HepG2 (cell line): Measurements from ENCODE around the gene GTPBP6. TPM values are rescaled to one million over a fixed set of nuclear protein-coding genes. Genes with fewer than 3 reads are reported as not detected.
A peak's percentile ranks its signal among the peaks of the same experiment; 100 is the strongest.

Source experiments
- ATAC-seq: fragments of 200-7000 bp; cut with Tn5 transposase; 3 replicates; pipeline ENCODE4 v1.9.1; 2020; ENCODE audit warnings: mild to moderate bottlenecking, moderate library complexity
- BruUV-seq: library from RNA; stranded (reverse); fragments of 400-500 nt; replicated peaks from 2 replicates; lab custom pipeline; 2021; lab: Mats Ljungman, UMichigan
- CTCF ChIA-PET: fragments of 300-600 bp; formaldehyde crosslinking; extraction: SDS; loops from one replicate; lab custom pipeline; 2021; ENCODE audit warnings: low total read pairs, inconsistent platforms, low intra/inter-chr PET ratio; lab: Yijun Ruan, JAX
- POLR2A ChIA-PET: fragments of 350-600 bp; sonication (Branson Sonifier 250); formaldehyde crosslinking; loops from one replicate; lab custom pipeline; 2020; ENCODE audit warnings: antibody characterized with exemption, inconsistent platforms; lab: Yijun Ruan, JAX
- DNase-seq: peaks from one replicate; pipeline ENCODE4 v3.0.0-alpha.2; 2015; ENCODE audit warnings: low spot score
- FAIRE-seq: peaks from 3 replicates; lab custom pipeline; 2011; peaks lifted over from hg19 to GRCh38; lab: Jason Lieb, UNC
- H2AFZ ChIP-seq: one replicate; pipeline ENCODE4 v1.6.1; 2011; ENCODE audit warnings: low read length, inconsistent platforms
- H3K27ac ChIP-seq: fragments of 300-600 bp; 3 replicates; pipeline ENCODE4 v1.8.0; 2011; ENCODE audit warnings: mixed run types, mild to moderate bottlenecking, mixed read lengths, low read length, inconsistent platforms; ENCODE audit not compliant: insufficient read depth; ENCODE audit errors: extremely low read length
- H3K27me3 ChIP-seq, 2 experiments: fragments of 200-600 bp in 1 of 2; 2 replicates in 1 of 2; 3 replicates in 1 of 2; pipeline versions ENCODE4 v1.6.0 to v1.8.0; 2011; ENCODE audit warnings: low read length in 2 of 2, mild to moderate bottlenecking in 2 of 2, moderate library complexity in 2 of 2, inconsistent platforms in 1 of 2; ENCODE audit not compliant: insufficient read depth in 2 of 2, control insufficient read depth in 1 of 2
- H3K36me3 ChIP-seq, 2 experiments: fragments of 200-600 bp in 1 of 2; replicated peaks in 1 of 2; 2 replicates in 1 of 2; 3 replicates in 1 of 2; pipeline versions ENCODE4 v1.5.1 to v1.8.0; 2011; ENCODE audit warnings: low read length in 2 of 2, inconsistent platforms in 1 of 2; ENCODE audit not compliant: insufficient read depth in 2 of 2, control insufficient read depth in 1 of 2
- H3K4me1 ChIP-seq: 2 replicates; pipeline ENCODE4 v1.5.1; 2012; ENCODE audit warnings: low read length, inconsistent platforms; ENCODE audit not compliant: insufficient read depth
- H3K4me2 ChIP-seq: 2 replicates; pipeline ENCODE4 v1.6.0; 2011; ENCODE audit warnings: low read depth, low read length, inconsistent platforms
- H3K4me3 ChIP-seq, 3 experiments: fragments of 200-600 bp in 1 of 3; sonication (generic), shearing (Covaris generic) in 1 of 3; replicated peaks in 1 of 3; 2 replicates each; pipeline ENCODE4 v1.5.1; 2011 to 2016; ENCODE audit warnings: low read length in 3 of 3, inconsistent platforms in 2 of 3, low read depth in 2 of 3, mild to moderate bottlenecking in 2 of 3, control low read depth in 1 of 3, mixed read lengths in 1 of 3; ENCODE audit not compliant: insufficient read depth in 1 of 3
- H3K79me2 ChIP-seq: one replicate; pipeline ENCODE4 v1.6.1; 2011; ENCODE audit warnings: low read length, inconsistent platforms; ENCODE audit not compliant: insufficient read depth
- H3K9ac ChIP-seq: 2 replicates; pipeline ENCODE4 v1.6.0; 2011; ENCODE audit warnings: mild to moderate bottlenecking, low read depth, low read length, inconsistent platforms; ENCODE audit not compliant: insufficient read depth
- H3K9me3 ChIP-seq: 2 replicates; pipeline ENCODE4 v1.5.1; 2012; ENCODE audit warnings: mild to moderate bottlenecking, low read length
- H4K20me1 ChIP-seq: 2 replicates; pipeline ENCODE4 v1.6.0; 2011; ENCODE audit warnings: inconsistent platforms, mild to moderate bottlenecking, low read length, moderate library complexity; ENCODE audit not compliant: insufficient read depth
- ADNP ChIP-seq: sonication (generic); formaldehyde crosslinking; IDR thresholded peaks from 2 replicates; pipeline ENCODE4 v1.4.0; 2020; ENCODE audit warnings: missing genetic modification reagents
- AGO2 ChIP-seq: fragments of 200-400 bp; formaldehyde crosslinking; optimal IDR thresholded peaks from 2 replicates; pipeline ENCODE3; 2017; ENCODE audit warnings: mild to moderate bottlenecking, low read depth, low read length, moderate library complexity
- BCL6 ChIP-seq: IDR thresholded peaks from 2 replicates; pipeline ENCODE4 v1.6.1; 2016; ENCODE audit warnings: missing genetic modification reagents, missing compliant biosample characterization
- CC2D1A ChIP-seq: sonication (generic); formaldehyde crosslinking; IDR thresholded peaks from 2 replicates; pipeline ENCODE4 v1.8.1; 2023; ENCODE audit warnings: mild to moderate bottlenecking, missing genetic modification reagents
- HNRNPL ChIP-seq: fragments of 200-400 bp; formaldehyde crosslinking; IDR thresholded peaks from 2 replicates; pipeline ENCODE4 v1.6.1; 2017; ENCODE audit warnings: mild to moderate bottlenecking, low read depth, low read length
- HOXA3 ChIP-seq: sonication (generic); formaldehyde crosslinking; IDR thresholded peaks from 2 replicates; pipeline ENCODE4 v1.5.0; 2020; ENCODE audit warnings: missing genetic modification reagents
- MLLT10 ChIP-seq: sonication (generic); formaldehyde crosslinking; IDR thresholded peaks from 2 replicates; pipeline ENCODE4 v1.4.0; 2020; ENCODE audit warnings: missing genetic modification reagents
- NCOA5 ChIP-seq: sonication (generic); formaldehyde crosslinking; IDR thresholded peaks from 2 replicates; pipeline ENCODE4 v1.4.0; 2020; ENCODE audit warnings: missing genetic modification reagents
- NR3C1 ChIP-seq: sonication (generic); formaldehyde crosslinking; IDR thresholded peaks from 2 replicates; pipeline ENCODE4 v1.4.0; 2020; ENCODE audit warnings: missing genetic modification reagents
- POLR2G ChIP-seq: fragments of 200-400 bp; formaldehyde crosslinking; IDR thresholded peaks from 2 replicates; pipeline ENCODE4 v1.6.1; 2018; ENCODE audit warnings: mild to moderate bottlenecking, low read depth, low read length, moderate library complexity
- RBFOX2 ChIP-seq: fragments of 200-400 bp; formaldehyde crosslinking; IDR thresholded peaks from 2 replicates; pipeline ENCODE4 v1.6.1; 2017; ENCODE audit warnings: low read depth, mild to moderate bottlenecking, low read length
- RBM22 ChIP-seq: fragments of 200-400 bp; formaldehyde crosslinking; optimal IDR thresholded peaks from 2 replicates; pipeline ENCODE3; 2017; ENCODE audit warnings: mild to moderate bottlenecking, low read length, moderate library complexity
- RNF2 ChIP-seq: fragments of 450-650 bp; conservative IDR thresholded peaks from 2 replicates; pipeline ENCODE4 v1.6.1; 2016; ENCODE audit warnings: low read depth
- SCMH1 ChIP-seq: sonication (generic); formaldehyde crosslinking; IDR thresholded peaks from 2 replicates; pipeline ENCODE4 v1.9.0; 2021; ENCODE audit warnings: missing genetic modification reagents, mild to moderate bottlenecking, borderline replicate concordance
- TP53 ChIP-seq: sonication (generic); formaldehyde crosslinking; conservative IDR thresholded peaks from 2 replicates; pipeline ENCODE4 v1.4.0; 2020; ENCODE audit warnings: missing genetic modification reagents
- ZNF570 ChIP-seq: sonication (generic); formaldehyde crosslinking; IDR thresholded peaks from 2 replicates; pipeline ENCODE4 v1.4.0; 2020; ENCODE audit warnings: mild to moderate bottlenecking, missing genetic modification reagents, borderline replicate concordance
- WGBS: methylation state at CpG from one replicate; pipeline ENCODE4 v1.1.6; 2017; ENCODE audit warnings: low lambda C conversion rate; 5-methylcytosine and 5-hydroxymethylcytosine counted together
- in situ Hi-C: cut with HindIII; loops from 2 replicates; pipeline ENCODE4 v1.10.0; 2017; ENCODE audit warnings: low pct_unique_long_range_greater_than_20kb; ENCODE audit not compliant: extremely low pct_ligation_motif_present
- intact Hi-C: fragments of 100-400 bp; cut with micrococcal nuclease; formaldehyde crosslinking; loops from one replicate; pipeline ENCODE4 v1.10.0; 2022; ENCODE audit not compliant: unreplicated experiment
- polyA plus RNA-seq, 8 experiments: library from polyadenylated mRNA; depleted of rRNA in 3 of 8; stranded (reverse) in 7 of 8; unstranded in 1 of 8; fragments of >200 nt; fragmentation: Illumina TruSeq in 4 of 8; extraction: Trizol in 4 of 8; gene quantifications; 2 replicates each; pipeline versions ENCODE4 v1.2.1 to v1.2.3, GENCODE V29; 2011 to 2016; ENCODE audit warnings: low read depth in 4 of 8, missing spikeins in 1 of 8, mixed read lengths in 1 of 8; ENCODE audit not compliant: insufficient read depth in 1 of 8
- total RNA-seq, 5 experiments: library from RNA; depleted of rRNA; stranded (reverse); fragments of >200 nt; fragmentation: Illumina TruSeq; extraction: Trizol; gene quantifications; 2 replicates each; pipeline ENCODE4 v1.2.3, GENCODE V29; 2016; ENCODE audit warnings: low read depth in 1 of 5
- TF ChIP-seq, protein P1 (sequence below): IDR thresholded peaks from 2 replicates; pipeline ENCODE4 v1.6.1; 2018; ENCODE audit warnings: missing genetic modification reagents
- TF ChIP-seq, protein P2 (sequence below): sonication (generic); formaldehyde crosslinking; IDR thresholded peaks from 2 replicates; pipeline ENCODE4 v1.4.0; 2020; ENCODE audit warnings: missing genetic modification reagents, borderline replicate concordance

Gene GTPBP6
- total and polyA plus RNA-seq, 2 of the 13 experiments (the other 11 are each of a cell fraction or from before 2014, with no cell fraction given) = 20.2 to 39.6 TPM

DNA sequence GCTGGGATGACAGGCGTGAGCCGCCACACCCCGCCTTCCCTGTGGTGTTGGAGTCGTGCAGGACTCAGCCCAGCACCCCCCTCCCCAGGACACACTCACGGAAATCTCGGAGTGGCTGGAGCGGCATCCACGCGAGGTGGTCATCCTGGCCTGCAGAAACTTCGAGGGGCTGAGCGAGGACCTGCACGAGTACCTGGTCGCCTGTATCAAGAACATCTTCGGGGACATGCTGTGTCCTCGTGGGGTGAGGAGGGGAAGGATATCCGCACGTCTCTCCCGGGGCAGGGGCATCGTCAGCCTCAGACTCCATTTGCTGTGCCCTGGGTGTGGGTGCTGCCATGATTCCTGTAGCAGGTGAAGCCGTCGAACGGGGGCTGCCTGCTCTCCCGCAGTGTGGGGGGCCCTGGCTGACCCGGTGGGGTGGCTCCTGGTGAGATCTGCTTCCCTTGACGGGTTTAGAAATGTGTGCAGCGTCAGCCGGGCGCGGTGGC, 27.1 kb downstream of the GTPBP6 start:
- Histone ChIP-seq H3K4me3 (no peak overlapping the region), H3K9ac (no peak overlapping the region), H4K20me1 (peaks cover 40% of the 10 kb centered on the region; the same call in 1 of the 2 replicates), H3K27ac (no peak overlapping the region), H3K9me3 (no peaks in the 10 kb centered on the region), H2AFZ (no peak overlapping the region), H3K79me2 (peaks cover 2% of the 10 kb centered on the region), H3K36me3 (peaks cover 29 to 66% of the 10 kb centered on the region in 2 experiments), H3K4me2 (no peak overlapping the region), H3K27me3 (no peaks in the 10 kb centered on the region), H3K4me1 (peaks cover 4% of the 10 kb centered on the region; the same call in 1 of the 2 replicates)
- intact Hi-C loops (no loop called here), in situ Hi-C loops (no loop called here)
- WGBS = 99% methylated on average over 21 of the region's 29 CpGs
- FAIRE-seq (no peak), DNase-seq (no peak), ATAC-seq (no peak)
- ChIA-PET POLR2A (no interaction called here), CTCF (no interaction called here)
- TF ChIP-seq HNRNPL (0 out of 2 replicates have a peak, but pooled peaks have one; percentile 2), TP53 (CRISPR knock-in tag) (no peak), AGO2 (peak; percentile 66), RBM22 (peak; percentile 16)
- no TSS peak for BruUV-seq

DNA sequence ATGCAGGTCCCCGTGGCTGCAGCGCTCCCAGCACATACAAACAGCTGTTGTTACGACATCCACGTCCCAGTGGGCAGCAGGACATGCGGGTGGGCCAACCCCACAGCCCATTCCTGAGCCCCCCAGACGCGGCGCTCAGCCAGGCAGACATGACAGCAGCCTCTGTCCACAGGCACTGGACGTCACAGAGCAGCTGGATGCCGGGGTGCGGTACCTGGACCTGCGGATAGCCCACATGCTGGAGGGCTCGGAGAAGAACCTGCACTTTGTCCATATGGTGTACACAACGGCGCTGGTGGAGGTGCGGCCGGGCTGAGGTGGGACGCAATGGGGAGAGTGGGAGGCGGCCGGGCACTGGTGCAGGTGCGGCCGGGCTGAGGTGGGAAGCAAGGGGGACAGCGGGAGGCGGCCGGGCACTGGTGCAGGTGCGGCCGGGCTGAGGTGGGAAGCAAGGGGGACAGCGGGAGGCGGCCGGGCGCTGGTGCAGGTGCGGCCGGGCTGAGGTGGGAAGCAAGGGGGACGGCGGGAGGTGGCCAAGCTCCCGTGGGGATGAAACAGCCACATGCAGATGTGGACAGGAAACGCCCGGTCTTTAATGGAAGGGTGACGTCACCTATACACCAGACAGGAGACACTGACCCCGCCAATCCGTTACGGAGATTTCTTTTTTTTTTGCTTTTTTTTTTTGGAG, 28.0 kb downstream of the GTPBP6 start:
- FAIRE-seq = no peak
- Histone ChIP-seq H3K9me3 (no peaks in the 10 kb centered on the region), H3K79me2 (peaks cover 7% of the 10 kb centered on the region), H3K4me3 (no peak overlapping the region), H3K4me1 (peaks cover 13% of the 10 kb centered on the region; the same call in 1 of the 2 replicates), H3K4me2 (no peak overlapping the region), H4K20me1 (peaks cover 46% of the 10 kb centered on the region), H3K27me3 (no peaks in the 10 kb centered on the region), H3K36me3 (peaks cover 32 to 69% of the 10 kb centered on the region in 2 experiments), H3K27ac (no peak overlapping the region), H3K9ac (no peak overlapping the region), H2AFZ (no peak overlapping the region)
- DNase-seq = no peak
- no peak for ATAC-seq
- in situ Hi-C loops (no loop called here), intact Hi-C loops (no loop called here)
- CTCF ChIA-PET = no interaction called here
- POLR2A ChIA-PET = no interaction called here
- no TSS peak for BruUV-seq
- 98% methylated on average over 35 of the region's 42 CpGs for WGBS
- TF ChIP-seq HOXA3 (CRISPR knock-in tag) = no peak
- no peak for TF ChIP-seq ZNF570 (CRISPR knock-in tag)
- no peak for TF ChIP-seq ADNP
- no peak for TF ChIP-seq RNF2
- TF ChIP-seq NR3C1 (CRISPR knock-in tag) = no peak
- TF ChIP-seq SCMH1 (CRISPR knock-in tag) = no peak
- TF ChIP-seq HNRNPL = 0 out of 2 replicates have a peak, but pooled peaks have one; percentile 53
- TF ChIP-seq, protein P1, sequence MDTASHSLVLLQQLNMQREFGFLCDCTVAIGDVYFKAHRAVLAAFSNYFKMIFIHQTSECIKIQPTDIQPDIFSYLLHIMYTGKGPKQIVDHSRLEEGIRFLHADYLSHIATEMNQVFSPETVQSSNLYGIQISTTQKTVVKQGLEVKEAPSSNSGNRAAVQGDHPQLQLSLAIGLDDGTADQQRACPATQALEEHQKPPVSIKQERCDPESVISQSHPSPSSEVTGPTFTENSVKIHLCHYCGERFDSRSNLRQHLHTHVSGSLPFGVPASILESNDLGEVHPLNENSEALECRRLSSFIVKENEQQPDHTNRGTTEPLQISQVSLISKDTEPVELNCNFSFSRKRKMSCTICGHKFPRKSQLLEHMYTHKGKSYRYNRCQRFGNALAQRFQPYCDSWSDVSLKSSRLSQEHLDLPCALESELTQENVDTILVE (CRISPR knock-in tag) = no peak
- peak; percentile 91 for TF ChIP-seq RBFOX2
- no peak for TF ChIP-seq NCOA5
- peak; percentile 26; the same call in 1 of the 2 replicates for TF ChIP-seq POLR2G
- TF ChIP-seq CC2D1A (CRISPR knock-in tag) = no peak
- no peak for TF ChIP-seq BCL6 (CRISPR knock-in tag)
- TF ChIP-seq, protein P2, sequence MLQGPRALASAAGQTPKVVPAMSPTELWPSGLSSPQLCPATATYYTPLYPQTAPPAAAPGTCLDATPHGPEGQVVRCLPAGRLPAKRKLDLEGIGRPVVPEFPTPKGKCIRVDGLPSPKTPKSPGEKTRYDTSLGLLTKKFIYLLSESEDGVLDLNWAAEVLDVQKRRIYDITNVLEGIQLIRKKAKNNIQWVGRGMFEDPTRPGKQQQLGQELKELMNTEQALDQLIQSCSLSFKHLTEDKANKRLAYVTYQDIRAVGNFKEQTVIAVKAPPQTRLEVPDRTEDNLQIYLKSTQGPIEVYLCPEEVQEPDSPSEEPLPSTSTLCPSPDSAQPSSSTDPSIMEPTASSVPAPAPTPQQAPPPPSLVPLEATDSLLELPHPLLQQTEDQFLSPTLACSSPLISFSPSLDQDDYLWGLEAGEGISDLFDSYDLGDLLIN (CRISPR knock-in tag) = no peak
- TF ChIP-seq MLLT10 (CRISPR knock-in tag) = no peak
